Tibial nerve (tissue), 3 donors: ENCODE data around the gene CPA4.

ENCODE experiments used
- POLR2A ChIP-seq, 2 donors: fragments of 450-650 bp; IDR thresholded peaks; one replicate each; pipeline ENCODE4 v1.6.1; 2017; ENCODE audit warnings: antibody characterized with exemption in 2 of 2, mild to moderate bottlenecking in 2 of 2, moderate library complexity in 2 of 2
- TF ChIP-seq, protein P1 (sequence below), 5 experiments: fragments of 200-600 bp in 3 of 5; fragments of 450-650 bp in 2 of 5; sonication (generic) in 3 of 5; IDR thresholded peaks; one replicate each; pipeline ENCODE4 v1.5.1; 2016 to 2019; ENCODE audit warnings: antibody characterized with exemption in 5 of 5, mild to moderate bottlenecking in 3 of 5, moderate library complexity in 2 of 5

DNA sequence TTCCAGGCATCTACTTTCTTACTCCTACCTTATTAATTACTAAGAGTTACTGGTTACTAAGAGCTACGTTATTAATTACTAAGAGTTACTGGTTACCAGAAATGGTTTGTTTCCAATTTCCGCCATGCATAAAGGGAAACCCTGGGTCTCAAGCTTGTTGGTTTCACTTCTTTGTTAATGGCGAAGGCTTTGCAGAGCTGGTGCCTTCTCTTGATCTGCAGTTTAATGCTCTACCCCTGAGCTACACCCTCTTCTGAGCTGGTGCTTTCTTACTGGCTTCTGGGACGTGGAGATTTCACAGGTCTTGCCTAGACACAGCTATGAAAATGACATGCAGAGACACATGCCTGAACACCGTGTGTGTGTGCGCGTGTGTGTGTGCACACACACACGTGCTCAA is 560 bp downstream of the CPA4 start:
- no peak for TF ChIP-seq POLR2A (IDR thresholded peaks at IDR 0.05)
- TF ChIP-seq, protein P1, sequence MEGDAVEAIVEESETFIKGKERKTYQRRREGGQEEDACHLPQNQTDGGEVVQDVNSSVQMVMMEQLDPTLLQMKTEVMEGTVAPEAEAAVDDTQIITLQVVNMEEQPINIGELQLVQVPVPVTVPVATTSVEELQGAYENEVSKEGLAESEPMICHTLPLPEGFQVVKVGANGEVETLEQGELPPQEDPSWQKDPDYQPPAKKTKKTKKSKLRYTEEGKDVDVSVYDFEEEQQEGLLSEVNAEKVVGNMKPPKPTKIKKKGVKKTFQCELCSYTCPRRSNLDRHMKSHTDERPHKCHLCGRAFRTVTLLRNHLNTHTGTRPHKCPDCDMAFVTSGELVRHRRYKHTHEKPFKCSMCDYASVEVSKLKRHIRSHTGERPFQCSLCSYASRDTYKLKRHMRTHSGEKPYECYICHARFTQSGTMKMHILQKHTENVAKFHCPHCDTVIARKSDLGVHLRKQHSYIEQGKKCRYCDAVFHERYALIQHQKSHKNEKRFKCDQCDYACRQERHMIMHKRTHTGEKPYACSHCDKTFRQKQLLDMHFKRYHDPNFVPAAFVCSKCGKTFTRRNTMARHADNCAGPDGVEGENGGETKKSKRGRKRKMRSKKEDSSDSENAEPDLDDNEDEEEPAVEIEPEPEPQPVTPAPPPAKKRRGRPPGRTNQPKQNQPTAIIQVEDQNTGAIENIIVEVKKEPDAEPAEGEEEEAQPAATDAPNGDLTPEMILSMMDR (IDR thresholded peaks at IDR 0.05), result no peak
